Right lobe of liver (tissue), 4 donors: Measurements from ENCODE around the gene VAMP8.

ENCODE experiments used
- CTCF ChIP-seq, 4 donors: fragments of 200-600 bp in 3 of 4; fragments of 450-650 bp in 1 of 4; IDR thresholded peaks; one replicate each; pipeline versions ENCODE4 v1.5.1 to v1.8.0; 2016 to 2022; ENCODE audit warnings: antibody characterized with exemption in 4 of 4, mild to moderate bottlenecking in 2 of 4
- POLR2A ChIP-seq: fragments of 450-650 bp; IDR thresholded peaks from one replicate; pipeline ENCODE4 v1.6.1; 2017; ENCODE audit warnings: antibody characterized with exemption, mild to moderate bottlenecking
- donor health status: DM: no; HTN: no; CAD: no.
- donor health status: DM: no; HTN: no; CAD: no.
- donor health status: DM: no; HTN: yes; CAD: no.

DNA sequence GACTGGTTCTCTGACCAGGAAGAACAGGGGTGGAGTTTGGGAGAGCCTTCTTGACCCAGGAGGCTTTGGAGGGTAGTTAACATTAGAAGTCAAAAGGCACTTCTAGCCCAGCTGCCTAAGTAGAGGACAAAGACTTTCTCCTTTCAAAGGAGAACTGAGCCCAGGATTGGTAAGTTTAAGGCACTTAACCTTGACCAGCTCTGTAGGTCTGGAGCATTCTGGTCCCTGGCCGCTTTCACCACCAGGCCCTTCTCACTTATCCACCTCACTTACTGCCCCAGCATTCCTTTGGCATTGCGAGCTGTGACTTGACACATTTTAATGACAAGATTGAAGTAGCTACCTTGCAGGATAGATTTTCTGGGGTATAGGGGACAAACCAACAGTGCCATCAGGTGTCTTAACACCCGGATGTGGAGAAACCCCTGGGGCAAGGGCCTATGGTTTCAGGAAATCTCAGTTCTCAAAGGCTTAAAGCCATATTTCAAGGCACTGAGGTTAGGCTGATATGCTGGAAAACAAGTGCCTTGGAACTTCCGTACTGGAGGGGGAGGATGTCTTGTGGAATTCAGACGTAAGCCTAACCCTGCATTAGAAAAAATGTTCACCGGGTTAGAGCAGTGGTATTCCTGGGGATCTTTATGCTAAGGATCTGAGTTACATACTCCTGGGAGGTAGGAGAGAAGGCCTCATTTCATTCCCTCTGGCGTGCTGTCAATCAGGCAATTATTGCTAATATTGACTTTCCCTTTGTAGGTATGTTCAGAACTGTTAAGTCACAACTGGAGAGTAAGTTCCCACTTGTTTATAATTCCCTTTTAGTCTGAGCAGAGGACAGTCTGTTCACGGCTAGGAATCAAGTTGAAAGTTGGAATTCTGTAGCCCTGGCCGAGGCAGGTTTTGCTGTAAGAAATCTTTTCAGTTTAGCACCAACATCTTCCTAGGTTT lies 30.2 kb downstream of the VAMP8 start:
- no peak for TF ChIP-seq POLR2A
- TF ChIP-seq CTCF (IDR thresholded peaks at IDR 0.05), result no peak
